NCI-H2081 treated with DMSO at 0.1 percent for 48 hours (cell line): ENCODE measurements around the gene KASH5.
"Not testable (repeated sequence)": the region's sequence is repeated elsewhere in the genome, so short reads cannot be mapped to it uniquely, and the experiment has no call there.

ENCODE experiments used
- DNase-seq: peaks from one replicate; lab custom pipeline; 2025; lab: John Stamatoyannopoulos, UW

The KASH5 gene

DNA sequence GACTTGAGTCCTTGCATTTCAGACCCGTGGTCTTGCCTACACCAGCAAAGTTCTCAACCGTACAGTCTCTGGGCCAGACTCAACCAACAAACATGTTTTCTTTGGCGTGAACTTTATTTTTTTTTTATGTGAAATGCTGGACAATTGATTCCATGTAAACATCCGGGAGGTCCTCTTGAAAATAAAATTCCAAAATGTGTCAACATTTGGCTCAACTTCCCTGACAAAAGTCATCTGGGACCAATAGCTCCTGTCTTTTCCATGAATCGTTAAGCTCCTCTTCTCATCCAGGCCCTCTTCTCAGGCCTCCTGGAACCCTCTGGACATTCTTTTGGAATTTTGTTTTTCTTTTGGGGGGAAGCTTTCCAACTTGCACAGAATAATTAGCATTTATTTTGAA is 67.7 kb downstream of the KASH5 start:
- DNase-seq = no peak

DNA sequence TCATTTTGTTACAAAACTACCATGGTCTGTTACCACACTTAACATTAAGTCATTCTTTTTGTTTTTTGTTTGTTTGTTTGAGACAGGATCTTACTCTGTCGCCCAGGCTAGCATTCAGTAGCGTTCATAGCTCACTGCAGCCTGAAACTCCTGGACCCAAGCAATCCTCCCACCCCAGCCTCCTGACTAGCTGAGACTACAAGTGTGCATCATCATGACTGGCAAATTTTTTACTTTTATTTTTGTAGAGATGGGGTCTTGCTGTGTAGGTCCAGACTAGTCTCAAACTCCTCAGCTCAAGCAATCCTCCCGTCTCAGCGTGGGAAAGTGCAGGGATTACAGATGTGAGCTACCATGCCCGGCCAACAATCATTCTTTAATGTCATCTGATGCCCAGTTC is 68.3 kb downstream of the KASH5 start:
- no peak for DNase-seq

DNA sequence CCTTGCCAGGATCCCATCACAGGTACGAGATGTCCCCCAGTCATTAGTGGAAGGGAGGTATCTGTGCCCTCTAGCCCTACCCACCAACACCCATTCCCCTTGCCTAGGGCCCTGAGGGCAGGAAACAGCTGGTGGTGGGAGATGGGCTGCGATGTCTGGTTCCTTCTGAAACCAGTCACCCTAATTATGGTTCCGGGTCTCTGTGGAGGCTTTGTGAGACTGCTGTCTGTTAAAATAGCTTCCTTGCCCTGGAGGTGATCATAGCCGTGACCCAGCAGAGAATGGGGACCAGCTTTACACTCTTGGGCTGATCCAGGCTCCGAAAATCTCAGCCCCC is 70.5 kb downstream of the KASH5 start:
- DNase-seq = no peak

DNA sequence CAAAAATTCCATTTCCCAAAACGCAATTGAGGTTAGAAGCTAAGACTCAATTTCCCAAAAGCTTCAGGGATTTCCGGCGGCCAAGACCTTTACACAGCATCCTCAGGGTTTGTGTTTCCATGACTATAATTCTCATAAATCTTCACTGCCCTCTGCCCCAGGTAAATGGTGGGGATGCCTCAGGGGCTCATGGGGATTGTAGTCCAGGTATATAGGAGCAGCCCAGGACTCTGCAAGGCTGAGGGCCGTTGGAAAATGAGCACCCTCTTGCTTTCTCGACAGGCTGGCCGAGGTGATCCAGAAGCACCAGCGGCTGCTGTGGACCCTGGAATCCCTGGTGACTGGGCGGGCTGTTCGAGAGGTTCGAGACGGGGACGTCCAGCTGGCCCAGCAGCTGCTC is 71.3 kb downstream of the KASH5 start:
- DNase-seq = no peak

DNA sequence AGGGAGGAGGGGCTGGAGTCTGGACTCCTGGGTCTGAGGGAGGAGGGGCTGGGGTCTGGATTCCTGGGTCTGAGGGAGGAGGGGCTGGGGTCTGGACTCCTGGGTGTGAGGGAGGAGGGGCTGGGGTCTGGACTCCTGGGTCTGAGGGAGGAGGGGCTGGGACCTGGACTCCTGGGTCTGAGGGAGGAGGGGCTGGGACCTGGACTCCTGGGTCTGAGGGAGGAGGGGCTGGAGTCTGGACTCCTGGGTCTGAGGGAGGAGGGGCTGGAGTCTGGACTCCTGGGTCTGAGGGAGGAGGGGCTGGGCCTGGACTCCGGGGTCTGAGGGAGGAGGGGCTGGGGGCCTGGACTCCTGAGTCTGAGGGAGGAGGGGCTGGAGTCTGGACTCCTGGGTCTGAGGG is 73.1 kb downstream of the KASH5 start:
- not testable (repeated sequence) for DNase-seq

DNA sequence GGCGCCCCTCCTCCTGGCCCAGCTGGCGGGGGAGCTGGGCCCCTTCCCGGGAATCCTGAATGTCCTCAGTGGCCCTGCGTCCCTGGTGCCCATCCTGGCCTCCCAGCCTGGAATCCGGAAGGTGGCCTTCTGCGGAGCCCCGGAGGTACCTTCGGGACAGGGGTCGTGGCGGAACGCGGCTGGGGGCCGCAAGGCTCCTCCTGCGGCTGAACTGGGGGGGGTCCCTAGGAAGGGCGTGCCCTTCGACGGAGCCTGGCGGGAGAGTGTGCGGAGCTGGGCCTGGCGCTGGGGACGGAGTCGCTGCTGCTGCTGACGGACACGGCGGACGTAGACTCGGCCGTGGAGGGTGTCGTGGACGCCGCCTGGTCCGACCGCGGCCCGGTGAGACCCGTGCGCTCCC is 73.6 kb downstream of the KASH5 start:
- DNase-seq = no peak

DNA sequence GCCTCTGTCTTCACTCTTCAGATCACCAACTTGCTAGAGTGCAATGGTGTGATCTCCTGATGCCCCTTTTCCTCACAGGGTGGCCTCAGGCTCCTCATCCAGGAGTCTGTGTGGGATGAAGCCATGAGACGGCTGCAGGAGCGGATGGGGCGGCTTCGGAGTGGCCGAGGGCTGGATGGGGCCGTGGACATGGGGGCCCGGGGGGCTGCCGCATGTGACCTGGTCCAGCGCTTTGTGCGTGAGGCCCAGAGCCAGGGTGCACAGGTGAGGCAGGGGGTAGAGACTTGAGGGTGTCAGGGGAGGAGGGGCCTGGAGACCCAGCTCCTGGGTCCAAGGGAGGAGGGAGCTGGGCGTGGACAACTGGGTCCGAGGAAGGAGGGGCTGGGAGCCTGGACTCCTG is 74.4 kb downstream of the KASH5 start:
- no peak for DNase-seq

DNA sequence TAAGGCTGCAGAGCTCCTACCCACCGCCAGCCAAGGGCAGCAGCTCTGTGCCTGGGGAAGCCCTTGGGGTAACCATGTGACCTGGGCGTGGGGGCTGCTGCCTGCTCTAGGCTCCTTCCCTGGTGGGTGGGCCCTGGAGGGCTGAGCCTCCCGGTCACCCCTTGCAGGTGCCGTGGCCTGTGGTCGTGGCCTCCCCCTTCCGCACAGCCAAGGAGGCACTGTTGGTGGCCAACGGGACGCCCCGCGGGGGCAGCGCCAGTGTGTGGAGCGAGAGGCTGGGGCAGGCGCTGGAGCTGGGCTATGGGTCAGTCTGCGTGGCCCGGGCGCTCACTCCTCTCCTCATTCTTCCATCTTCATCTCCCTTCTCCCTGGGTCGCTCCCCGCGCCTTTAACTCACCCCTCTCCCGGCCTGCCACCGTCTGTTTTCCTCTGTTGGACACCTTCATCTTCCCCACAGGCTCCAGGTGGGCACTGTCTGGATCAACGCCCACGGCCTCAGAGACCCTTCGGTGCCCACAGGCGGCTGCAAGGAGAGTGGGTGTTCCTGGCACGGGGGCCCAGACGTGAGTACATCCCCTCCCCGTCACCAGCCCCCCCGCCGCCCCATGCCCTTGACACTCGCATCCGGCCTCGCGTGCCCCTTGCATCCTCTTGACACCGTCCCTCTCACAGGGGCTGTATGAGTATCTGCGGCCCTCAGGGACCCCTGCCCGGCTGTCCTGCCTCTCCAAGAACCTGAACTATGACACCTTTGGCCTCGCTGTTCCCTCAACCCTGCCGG is 76.1 kb downstream of the KASH5 start:
- DNase-seq = no peak

DNA sequence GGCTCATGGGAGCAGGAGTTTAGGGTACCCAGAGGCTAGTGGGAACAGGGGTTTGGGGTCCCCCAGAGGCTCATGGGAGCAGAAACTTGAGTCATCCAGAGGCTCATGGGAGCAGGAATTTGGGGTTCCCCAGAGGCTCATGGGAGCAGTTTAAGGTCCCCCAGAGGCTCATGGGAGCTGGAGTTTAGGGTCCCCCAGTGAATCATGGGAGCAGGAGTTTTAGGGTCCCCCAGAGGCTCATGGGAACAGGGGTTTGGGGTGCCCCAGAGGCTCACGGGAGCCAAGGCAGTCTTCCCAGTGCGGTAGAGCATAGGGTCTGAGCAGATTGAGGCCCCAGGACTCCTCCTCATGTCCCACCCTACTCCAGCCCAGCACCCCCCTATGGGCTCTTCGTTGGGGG is 77.3 kb downstream of the KASH5 start:
- DNase-seq = no peak
